Mucosa of rectum (tissue), 2 donors: ENCODE data around the gene VPS18.
"Not testable (repeated sequence)": the region's sequence is repeated elsewhere in the genome, so short reads cannot be mapped to it uniquely, and the experiment has no call there.

Source experiments
- H3K27ac ChIP-seq, 2 donors: one replicate each; pipeline ENCODE4 v1.7.0; 2013; ENCODE audit warnings: inconsistent platforms in 2 of 2, low read depth in 2 of 2, low read length in 2 of 2
- H3K27me3 ChIP-seq, 2 donors: one replicate each; pipeline ENCODE4 v1.7.0; 2013; ENCODE audit warnings: low read length in 2 of 2; ENCODE audit not compliant: control insufficient read depth in 2 of 2, insufficient read depth in 2 of 2
- H3K36me3 ChIP-seq, 2 donors: one replicate each; pipeline ENCODE4 v1.7.0; 2013; ENCODE audit warnings: low read length in 2 of 2; ENCODE audit not compliant: control insufficient read depth in 2 of 2, insufficient read depth in 2 of 2
- H3K4me1 ChIP-seq, 2 donors: one replicate each; pipeline ENCODE4 v1.7.0; 2013; ENCODE audit warnings: low read length in 2 of 2, mild to moderate bottlenecking in 1 of 2; ENCODE audit not compliant: control insufficient read depth in 2 of 2, insufficient read depth in 2 of 2
- H3K4me3 ChIP-seq, 2 donors: one replicate each; pipeline ENCODE4 v1.7.0; 2013; ENCODE audit warnings: low read length in 2 of 2
- H3K9ac ChIP-seq, 2 donors: one replicate each; pipeline ENCODE4 v1.7.0; 2013; ENCODE audit warnings: low read length in 2 of 2, low read depth in 1 of 2, mild to moderate bottlenecking in 1 of 2
- H3K9me3 ChIP-seq, 2 donors: one replicate each; pipeline ENCODE4 v1.7.0; 2013; ENCODE audit warnings: low read length in 2 of 2; ENCODE audit not compliant: control insufficient read depth in 2 of 2
- donor health status: healthy.
- donor health status: Normal muscosa, but diverticular disease.

VPS18 gene

GRCh38 chr15:40854161-40854560 is 40.1 kb upstream of the VPS18 start:
- Histone ChIP-seq H3K4me3 (no peak overlapping the region), H3K4me1 (peaks cover 47 to 56% of the 10 kb centered on the region in 2 donors), H3K36me3 (peaks cover 55 to 57% of the 10 kb centered on the region in 2 donors), H3K27me3 (no peaks in the 10 kb centered on the region), H3K9ac (no peak overlapping the region), H3K27ac (no peak overlapping the region), H3K9me3 (no peaks in the 10 kb centered on the region)

GRCh38 chr15:40855706-40856234 is 38.5 kb upstream of the VPS18 start:
- peaks cover 49 to 51% of the 10 kb centered on the region in 2 donors for H3K36me3 ChIP-seq

GRCh38 chr15:40856746-40857145 is 37.5 kb upstream of the VPS18 start:
- peak overlapping the region in 1 of 2 donors; percentile 57 for H3K9ac ChIP-seq
- no peaks in the 10 kb centered on the region for H3K27me3 ChIP-seq
- no peak overlapping the region for H3K4me3 ChIP-seq
- no peaks in the 10 kb centered on the region for H3K9me3 ChIP-seq
- H3K36me3 ChIP-seq, result peaks cover 47 to 49% of the 10 kb centered on the region in 2 donors
- H3K27ac ChIP-seq, result peak overlapping the region; percentile 69 to 83
- peaks cover 49 to 51% of the 10 kb centered on the region in 2 donors for H3K4me1 ChIP-seq

More at GRCh38 chr15:40855706-40856234, 38.5 kb upstream of the VPS18 start:
- Histone ChIP-seq H3K9me3 (no peaks in the 10 kb centered on the region), H3K4me1 (peaks cover 49 to 55% of the 10 kb centered on the region in 2 donors), H3K4me3 (no peak overlapping the region), H3K27me3 (no peaks in the 10 kb centered on the region), H3K27ac (no peak overlapping the region), H3K9ac (no peak overlapping the region)

GRCh38 chr15:40857601-40858341 is 36.5 kb upstream of the VPS18 start:
- peak overlapping the region; percentile 69 to 83 for H3K27ac ChIP-seq
- peaks cover 43 to 47% of the 10 kb centered on the region in 2 donors for H3K4me1 ChIP-seq
- H3K9ac ChIP-seq, result peak overlapping the region; percentile 24 to 57
- H3K9me3 ChIP-seq, result no peaks in the 10 kb centered on the region
- H3K27me3 ChIP-seq, result no peaks in the 10 kb centered on the region
- H3K4me3 ChIP-seq, result peak overlapping the region in 1 of 2 donors; percentile 26
- H3K36me3 ChIP-seq, result peaks cover 44 to 46% of the 10 kb centered on the region in 2 donors

GRCh38 chr15:40858706-40859105 is 35.5 kb upstream of the VPS18 start:
- Histone ChIP-seq H3K9me3 (no peaks in the 10 kb centered on the region), H3K4me1 (peaks cover 45 to 46% of the 10 kb centered on the region in 2 donors), H3K36me3 (peaks cover 35 to 37% of the 10 kb centered on the region in 2 donors), H3K27ac (peak overlapping the region in 1 of 2 donors; percentile 12), H3K4me3 (no peak overlapping the region), H3K9ac (peak overlapping the region in 1 of 2 donors; percentile 6), H3K27me3 (no peaks in the 10 kb centered on the region)

- Histone ChIP-seq H3K36me3 (peaks cover 29 to 31% of the 10 kb centered on the region in 2 donors), H3K9me3 (no peaks in the 10 kb centered on the region), H3K4me1 (peaks cover 46 to 52% of the 10 kb centered on the region in 2 donors), H3K27ac (peak overlapping the region; percentile 43 to 63), H3K27me3 (no peaks in the 10 kb centered on the region), H3K9ac (peak overlapping the region in 1 of 2 donors; percentile 34), H3K4me3 (no peak overlapping the region)
Observed at GRCh38 chr15:40859206-40859851, 34.9 kb upstream of the VPS18 start.

GRCh38 chr15:40861147-40861546 is 33.1 kb upstream of the VPS18 start:
- Histone ChIP-seq H3K27ac (peak overlapping the region; percentile 56 to 58), H3K36me3 (peaks cover 13 to 14% of the 10 kb centered on the region in 2 donors), H3K4me1 (peaks cover 38 to 52% of the 10 kb centered on the region in 2 donors)
- H3K4me3 ChIP-seq, H3K9ac ChIP-seq, H3K27me3 ChIP-seq, H3K9me3 ChIP-seq: not testable (repeated sequence)

GRCh38 chr15:40863660-40864270 is 30.5 kb upstream of the VPS18 start:
- Histone ChIP-seq H3K9ac (peak overlapping the region; percentile 26 to 55), H3K27ac (peak overlapping the region; percentile 32 to 71)

GRCh38 chr15:40867199-40867598 is 27.1 kb upstream of the VPS18 start:
- no peaks in the 10 kb centered on the region for H3K9me3 ChIP-seq
- H3K4me1 ChIP-seq, result peaks cover 15 to 28% of the 10 kb centered on the region in 2 donors
- H3K9ac ChIP-seq, result no peak overlapping the region
- no peak overlapping the region for H3K27ac ChIP-seq
- H3K27me3 ChIP-seq, result no peaks in the 10 kb centered on the region
- no peaks in the 10 kb centered on the region for H3K36me3 ChIP-seq
- no peak overlapping the region for H3K4me3 ChIP-seq

More at GRCh38 chr15:40863660-40864270, 30.5 kb upstream of the VPS18 start:
- no peak overlapping the region for H3K4me3 ChIP-seq
- peaks cover 16 to 32% of the 10 kb centered on the region in 2 donors for H3K4me1 ChIP-seq
- no peaks in the 10 kb centered on the region for H3K27me3 ChIP-seq
- no peaks in the 10 kb centered on the region for H3K36me3 ChIP-seq
- no peaks in the 10 kb centered on the region for H3K9me3 ChIP-seq
